Bronchus fibroblast of lung (primary cell): ENCODE data around the gene CAMKV. TPM values are rescaled to one million over a fixed set of nuclear protein-coding genes. Genes with fewer than 3 reads are reported as not detected.

Experiments
- total RNA-seq: library from RNA; depleted of rRNA; stranded (reverse); fragments of >200 nt; gene quantifications from 2 replicates; pipeline ENCODE4 v1.2.3, GENCODE V29; 2015

Gene CAMKV, protein sequence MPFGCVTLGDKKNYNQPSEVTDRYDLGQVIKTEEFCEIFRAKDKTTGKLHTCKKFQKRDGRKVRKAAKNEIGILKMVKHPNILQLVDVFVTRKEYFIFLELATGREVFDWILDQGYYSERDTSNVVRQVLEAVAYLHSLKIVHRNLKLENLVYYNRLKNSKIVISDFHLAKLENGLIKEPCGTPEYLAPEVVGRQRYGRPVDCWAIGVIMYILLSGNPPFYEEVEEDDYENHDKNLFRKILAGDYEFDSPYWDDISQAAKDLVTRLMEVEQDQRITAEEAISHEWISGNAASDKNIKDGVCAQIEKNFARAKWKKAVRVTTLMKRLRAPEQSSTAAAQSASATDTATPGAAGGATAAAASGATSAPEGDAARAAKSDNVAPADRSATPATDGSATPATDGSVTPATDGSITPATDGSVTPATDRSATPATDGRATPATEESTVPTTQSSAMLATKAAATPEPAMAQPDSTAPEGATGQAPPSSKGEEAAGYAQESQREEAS
- not detected in 2 replicates for total RNA-seq

GRCh38 chr3:49869525-49870126, at the start of gene CAMKV:
Gene CAMKV (minus strand): TSS chr3:49869906. CDS start chr3:49862388, 7,518 bp downstream.

DNA sequence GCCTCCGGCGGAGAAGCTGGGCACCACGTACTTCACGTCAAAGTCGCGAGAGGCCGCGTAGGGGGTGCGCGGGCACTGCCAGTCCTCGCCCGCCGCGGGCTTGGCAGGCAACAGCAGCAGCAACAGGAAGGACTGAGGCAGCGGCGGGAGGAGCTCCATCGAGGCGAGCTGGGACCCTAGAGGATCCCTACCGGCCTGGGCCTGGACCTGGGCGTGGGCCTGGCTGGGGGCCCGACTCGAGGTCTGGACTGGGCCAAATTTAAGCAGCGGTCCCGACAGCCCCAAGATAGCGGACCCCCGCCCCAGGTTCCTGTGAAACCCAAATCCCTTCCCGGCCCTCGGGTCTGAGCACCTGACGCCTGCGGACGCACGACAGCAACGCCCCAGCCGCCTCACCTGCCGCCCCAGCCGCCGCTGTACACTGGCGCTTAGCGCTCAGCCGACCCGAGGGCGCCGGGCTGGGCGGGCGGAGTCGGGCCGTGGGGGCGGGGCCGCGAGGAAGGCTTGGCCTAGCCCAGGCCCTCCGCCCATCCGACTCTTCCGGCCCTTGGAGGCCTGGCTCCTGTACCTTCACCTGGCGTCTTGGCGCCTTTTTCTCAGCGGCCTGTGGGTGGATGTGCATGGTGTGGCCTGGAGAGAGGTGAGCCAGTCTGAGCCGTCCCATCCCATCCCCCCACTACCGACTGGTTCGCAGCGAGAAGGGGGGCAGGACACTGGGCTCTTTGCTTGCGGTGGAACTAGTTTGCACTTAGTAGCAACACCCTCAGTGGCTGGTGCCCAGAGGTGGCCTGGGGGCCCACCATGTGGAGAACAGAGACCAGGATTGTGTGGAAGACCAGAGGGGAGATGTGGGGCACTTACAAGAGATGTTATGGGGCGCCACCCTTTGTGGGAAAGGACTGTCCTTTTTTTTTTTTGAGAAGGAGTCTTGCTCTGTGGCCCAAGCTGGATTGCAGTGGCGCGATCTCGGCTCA, 34.0 kb upstream of the CAMKV start, which contains the start of gene MST1R:
Gene MST1R (minus strand): TSS at position 423 of the 974 bp plus-strand sequence. CDS start 264 bp downstream, at position 159.

DNA sequence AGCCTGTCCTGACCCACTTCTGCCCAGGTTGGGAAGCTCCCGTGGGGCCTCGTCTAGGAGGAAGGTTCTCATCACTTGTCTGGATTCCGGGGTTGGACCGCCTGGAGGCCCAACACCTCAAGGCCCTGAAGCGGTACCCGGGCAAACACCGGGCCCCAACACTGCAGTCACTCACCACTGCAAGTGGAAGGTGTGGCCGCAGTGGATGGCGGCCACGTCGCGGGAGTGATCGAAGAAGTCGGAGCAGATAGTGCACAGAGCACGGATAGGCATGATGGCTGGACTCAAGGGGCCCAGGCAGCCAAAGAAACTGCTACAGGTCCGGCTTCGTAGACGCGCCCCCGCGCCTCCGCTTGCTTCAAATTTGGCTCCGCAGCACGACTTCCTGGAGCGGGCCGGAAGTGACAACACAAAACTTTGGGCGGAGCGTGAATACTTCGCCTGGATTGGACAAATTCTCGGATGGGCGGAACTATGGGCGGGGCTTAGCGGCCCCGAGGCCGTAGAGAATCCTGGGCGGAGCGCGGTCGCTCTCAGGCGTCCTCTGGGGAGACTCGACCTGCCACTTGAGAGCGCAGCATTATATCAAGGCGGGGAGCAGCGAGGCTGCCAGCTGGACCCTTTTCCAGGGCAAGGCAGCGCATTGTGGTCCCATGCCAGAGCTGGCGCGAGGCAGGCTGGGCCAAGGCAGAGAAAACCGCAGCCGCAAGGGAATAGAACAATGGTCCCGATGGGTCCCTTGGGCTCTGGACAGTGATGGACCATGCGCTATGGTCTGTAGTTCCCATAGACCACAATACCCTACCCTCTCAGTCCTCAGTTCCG, 13.3 kb downstream of the CAMKV start, which contains the start of gene TRAIP:
Gene TRAIP (minus strand): TSS at position 384 of the 825 bp plus-strand sequence. CDS start 111 bp downstream, at position 273.

DNA sequence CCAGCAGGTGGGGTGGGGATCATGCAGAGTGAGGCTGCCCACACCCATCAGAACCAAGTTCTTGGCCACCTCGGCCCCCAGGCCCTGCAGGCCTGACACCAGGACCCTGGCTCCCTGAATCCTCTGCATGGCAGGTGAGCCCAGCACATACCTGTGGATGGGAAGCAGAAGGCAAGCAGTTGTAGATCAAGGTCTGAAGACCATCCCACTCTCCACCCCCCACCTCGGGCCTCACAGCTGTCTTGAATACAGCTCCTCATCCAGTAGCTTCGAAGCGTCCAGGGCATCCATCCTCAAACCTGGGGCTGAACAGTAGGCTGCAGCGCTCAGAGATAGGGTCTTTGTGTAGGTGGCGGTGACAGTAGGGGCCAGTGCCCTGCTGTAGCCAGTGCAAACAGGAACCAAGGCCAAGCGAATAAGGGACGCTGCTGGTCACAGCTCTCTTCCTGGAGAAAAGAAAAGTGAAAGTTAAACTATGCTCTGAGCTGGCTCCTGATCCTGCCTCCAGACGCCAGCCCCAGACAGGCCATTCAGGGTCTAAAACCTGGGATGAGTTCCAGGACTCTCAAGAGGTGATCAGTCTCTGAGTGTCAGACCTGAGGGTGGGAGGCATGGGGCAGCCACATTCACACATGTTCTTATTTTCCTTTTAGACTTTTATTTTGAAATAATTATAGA, 56.1 kb downstream of the CAMKV start, which contains the start of gene UBA7:
Gene UBA7 (minus strand): TSS at position 457 of the 678 bp plus-strand sequence. CDS start 166 bp downstream, at position 291.

Other genes with a start within 250 kb of the CAMKV start
- 98.7 and 110 TPM in 2 replicates for gene APEH, start 195.6 kb downstream of the CAMKV start, total RNA-seq
- gene MST1, start 180.4 kb downstream of the CAMKV start, total RNA-seq = 5.1 and 5.4 TPM in 2 replicates
- 21.7 and 22.0 TPM in 2 replicates for gene RNF123, start 180.3 kb downstream of the CAMKV start, total RNA-seq
- gene AMIGO3, start 150.2 kb downstream of the CAMKV start, total RNA-seq = 0.50 and 1.2 TPM in 2 replicates
- 48.8 and 50.3 TPM in 2 replicates for gene GMPPB, start 146.0 kb downstream of the CAMKV start, total RNA-seq
- 18.2 and 24.5 TPM in 2 replicates for gene IP6K1, start 83.4 kb downstream of the CAMKV start, total RNA-seq
- not detected in 2 replicates for gene CDHR4, start 70.0 kb downstream of the CAMKV start, total RNA-seq
- gene INKA1, start 66.6 kb downstream of the CAMKV start, total RNA-seq = 2.5 and 3.4 TPM in 2 replicates
- gene UBA7, start 56.0 kb downstream of the CAMKV start, total RNA-seq = 12.0 and 14.5 TPM in 2 replicates
- gene TRAIP, start 13.3 kb downstream of the CAMKV start, total RNA-seq = 10.3 and 12.8 TPM in 2 replicates
- 0.45 and 0.50 TPM in 2 replicates for gene MST1R, start 34.0 kb upstream of the CAMKV start, total RNA-seq
- gene MON1A, start 59.9 kb upstream of the CAMKV start, total RNA-seq = 15.3 and 20.8 TPM in 2 replicates
- gene RBM6, start 70.2 kb upstream of the CAMKV start, total RNA-seq = 20.5 and 24.7 TPM in 2 replicates
- 46.5 and 58.2 TPM in 2 replicates for gene RBM5, start 219.0 kb upstream of the CAMKV start, total RNA-seq